ACC112 (cell line): ENCODE measurements around the gene HECW1.

Experiments
- H2AFZ ChIP-seq: fragments of 200-600 bp; sonication (generic); one replicate; pipeline ENCODE4 v1.6.0; 2017; ENCODE audit warnings: antibody characterized with exemption, low read length; ENCODE audit not compliant: unreplicated experiment
- H3K27ac ChIP-seq: fragments of 200-600 bp; sonication (generic); 2 replicates; pipeline ENCODE4 v1.5.1; 2014; ENCODE audit warnings: low read depth, mild to moderate bottlenecking, antibody characterized with exemption, low read length, moderate library complexity
- H3K27me3 ChIP-seq: fragments of 200-600 bp; sonication (generic); 2 replicates; pipeline ENCODE4 v1.6.1; 2014; ENCODE audit warnings: mild to moderate bottlenecking, antibody characterized with exemption, low read length, moderate library complexity, mixed read lengths; ENCODE audit not compliant: insufficient read depth
- H3K36me3 ChIP-seq: fragments of 200-600 bp; sonication (generic); 2 replicates; pipeline ENCODE4 v1.6.1; 2016; ENCODE audit warnings: mild to moderate bottlenecking, antibody characterized with exemption, low read length, moderate library complexity, mixed read lengths; ENCODE audit not compliant: insufficient read depth
- H3K4me1 ChIP-seq: fragments of 200-600 bp; sonication (generic); one replicate; pipeline ENCODE4 v1.6.1; 2016; ENCODE audit warnings: low read length, mixed read lengths; ENCODE audit not compliant: insufficient read depth, unreplicated experiment, control insufficient read depth
- H3K4me3 ChIP-seq: fragments of 200-600 bp; sonication (generic); 2 replicates; pipeline ENCODE4 v1.5.1; 2014; ENCODE audit warnings: mild to moderate bottlenecking, low read depth, low read length
- H3K79me2 ChIP-seq: fragments of 200-600 bp; sonication (generic); one replicate; pipeline ENCODE4 v1.6.0; 2016; ENCODE audit warnings: low read length; ENCODE audit not compliant: control insufficient read depth, unreplicated experiment, insufficient read depth

Gene HECW1

GRCh38 chr7:43450894-43451293 is 338.4 kb downstream of the HECW1 start:
- H3K36me3 ChIP-seq = no peaks in the 10 kb centered on the region
- H3K4me3 ChIP-seq = no peak overlapping the region
- no peak overlapping the region for H3K27ac ChIP-seq
- peaks cover 5% of the 10 kb centered on the region; the same call in 1 of the 2 replicates for H3K27me3 ChIP-seq
- H3K79me2 ChIP-seq = no peaks in the 10 kb centered on the region
- no peak overlapping the region for H2AFZ ChIP-seq
- H3K4me1 ChIP-seq = no peaks in the 10 kb centered on the region

- Histone ChIP-seq H3K4me1 (no peaks in the 10 kb centered on the region), H3K79me2 (no peaks in the 10 kb centered on the region), H2AFZ (peak overlapping the region; percentile 66), H3K27me3 (0 out of 2 replicates have a peak, but pooled peaks cover 4% of the 10 kb centered on the region), H3K27ac (no peak overlapping the region), H3K4me3 (peak overlapping the region; percentile 57; the same call in 1 of the 2 replicates), H3K36me3 (no peaks in the 10 kb centered on the region)
Observed at GRCh38 chr7:43454936-43455518, 342.6 kb downstream of the HECW1 start.

GRCh38 chr7:43456200-43456599 is 343.8 kb downstream of the HECW1 start:
- H3K36me3 ChIP-seq = no peaks in the 10 kb centered on the region
- no peaks in the 10 kb centered on the region for H3K79me2 ChIP-seq
- no peak overlapping the region for H2AFZ ChIP-seq
- no peaks in the 10 kb centered on the region for H3K4me1 ChIP-seq
- no peak overlapping the region for H3K4me3 ChIP-seq
- 0 out of 2 replicates have a peak, but pooled peaks cover 4% of the 10 kb centered on the region for H3K27me3 ChIP-seq
- H3K27ac ChIP-seq = no peak overlapping the region

- 0 out of 2 replicates have a peak, but pooled peaks cover 4% of the 10 kb centered on the region for H3K27me3 ChIP-seq
- no peak overlapping the region for H3K27ac ChIP-seq
- H3K36me3 ChIP-seq = no peaks in the 10 kb centered on the region
- H2AFZ ChIP-seq = no peak overlapping the region
- no peaks in the 10 kb centered on the region for H3K79me2 ChIP-seq
- H3K4me3 ChIP-seq = no peak overlapping the region
- H3K4me1 ChIP-seq = peaks cover 9% of the 10 kb centered on the region
Observed at GRCh38 chr7:43458330-43459018, 346.0 kb downstream of the HECW1 start.

GRCh38 chr7:43459019-43459337 is 346.5 kb downstream of the HECW1 start:
- Histone ChIP-seq H3K4me3 (no peak overlapping the region), H3K36me3 (no peaks in the 10 kb centered on the region), H3K79me2 (no peaks in the 10 kb centered on the region), H2AFZ (no peak overlapping the region), H3K27me3 (0 out of 2 replicates have a peak, but pooled peaks cover 2% of the 10 kb centered on the region), H3K4me1 (peaks cover 13% of the 10 kb centered on the region), H3K27ac (no peak overlapping the region)

GRCh38 chr7:43460733-43461348 is 348.4 kb downstream of the HECW1 start:
- Histone ChIP-seq H3K4me3 (no peak overlapping the region), H3K27ac (no peak overlapping the region), H3K79me2 (no peaks in the 10 kb centered on the region), H3K36me3 (no peaks in the 10 kb centered on the region), H3K27me3 (no peaks in the 10 kb centered on the region), H2AFZ (no peak overlapping the region), H3K4me1 (peaks cover 14% of the 10 kb centered on the region)

GRCh38 chr7:43461349-43462024 is 349.0 kb downstream of the HECW1 start:
- no peaks in the 10 kb centered on the region for H3K27me3 ChIP-seq
- H3K4me3 ChIP-seq = no peak overlapping the region
- no peak overlapping the region for H2AFZ ChIP-seq
- H3K4me1 ChIP-seq = peaks cover 21% of the 10 kb centered on the region
- no peaks in the 10 kb centered on the region for H3K79me2 ChIP-seq
- H3K27ac ChIP-seq = no peak overlapping the region
- H3K36me3 ChIP-seq = no peaks in the 10 kb centered on the region

- Histone ChIP-seq H2AFZ (no peak overlapping the region), H3K4me1 (peaks cover 28% of the 10 kb centered on the region), H3K79me2 (no peaks in the 10 kb centered on the region), H3K4me3 (peak overlapping the region; percentile 51; the same call in 1 of the 2 replicates), H3K36me3 (no peaks in the 10 kb centered on the region), H3K27ac (no peak overlapping the region), H3K27me3 (no peaks in the 10 kb centered on the region)
Observed at GRCh38 chr7:43462836-43463235, 350.4 kb downstream of the HECW1 start.

GRCh38 chr7:43463401-43463980 is 351.0 kb downstream of the HECW1 start:
- H3K27me3 ChIP-seq = no peaks in the 10 kb centered on the region
- peak overlapping the region; percentile 51; the same call in 1 of the 2 replicates for H3K4me3 ChIP-seq
- H3K79me2 ChIP-seq = no peaks in the 10 kb centered on the region
- no peak overlapping the region for H2AFZ ChIP-seq
- no peak overlapping the region for H3K27ac ChIP-seq
- no peaks in the 10 kb centered on the region for H3K36me3 ChIP-seq
- H3K4me1 ChIP-seq = peaks cover 29% of the 10 kb centered on the region
